Neural cell (in vitro differentiated cells): ENCODE measurements around the gene THOP1. TPM values are rescaled to one million over a fixed set of nuclear protein-coding genes. Genes with fewer than 3 reads are reported as not detected.

Experiments
- H2AFZ ChIP-seq: fragments of 200-600, 300-800 bp; sonication (generic), shearing (Covaris generic); 2 replicates; pipeline ENCODE4 v1.6.0; 2014; ENCODE audit warnings: low read depth, mild to moderate bottlenecking, antibody characterized with exemption, low read length, moderate library complexity
- H3F3A ChIP-seq: fragments of 200-600 bp; shearing (Covaris generic); 2 replicates; pipeline ENCODE4 v1.6.1; 2016; ENCODE audit warnings: mild to moderate bottlenecking, moderate library complexity, mixed read lengths, antibody characterized with exemption, low read length; ENCODE audit not compliant: insufficient read depth, poor library complexity, severe bottlenecking
- H3K27ac ChIP-seq: fragments of 200-600, 300-800 bp; sonication (generic), shearing (Covaris generic); 2 replicates; pipeline ENCODE4 v1.5.1; 2014; ENCODE audit warnings: mild to moderate bottlenecking, low read length, moderate library complexity
- H3K27me3 ChIP-seq: fragments of 300-800, 200-600 bp; sonication (generic), shearing (Covaris generic); 2 replicates; pipeline ENCODE4 v1.6.0; 2014; ENCODE audit warnings: mild to moderate bottlenecking, low read depth, low read length, moderate library complexity; ENCODE audit not compliant: insufficient read depth
- H3K36me3 ChIP-seq: fragments of 300-800, 200-600 bp; sonication (generic), shearing (Covaris generic); 2 replicates; pipeline ENCODE4 v1.5.1; 2014; ENCODE audit warnings: mild to moderate bottlenecking, antibody characterized with exemption, low read length, moderate library complexity; ENCODE audit not compliant: insufficient read depth
- H3K4me2 ChIP-seq: fragments of 300-800, 200-600 bp; sonication (generic), shearing (Covaris generic); 2 replicates; pipeline ENCODE4 v1.6.0; 2014; ENCODE audit warnings: mild to moderate bottlenecking, low read length
- H3K4me3 ChIP-seq: fragments of 300-800, 200-600 bp; sonication (generic), shearing (Covaris generic); 2 replicates; pipeline ENCODE4 v1.5.1; 2014; ENCODE audit warnings: mild to moderate bottlenecking, low read length, moderate library complexity
- H3K79me2 ChIP-seq: fragments of 200-600 bp; shearing (Covaris generic); replicated peaks from 2 replicates; pipeline ENCODE4 v1.6.0; 2014; ENCODE audit warnings: mild to moderate bottlenecking, low read length, moderate library complexity; ENCODE audit not compliant: insufficient read depth
- H3K9ac ChIP-seq: fragments of 300-800, 200-600 bp; sonication (generic), shearing (Covaris generic); 2 replicates; pipeline ENCODE4 v1.6.1; 2016; ENCODE audit warnings: mild to moderate bottlenecking, low read length, mixed read lengths
- H3K9me2 ChIP-seq: fragments of 200-600 bp; shearing (Covaris generic); 2 replicates; pipeline ENCODE4 v1.6.1; 2016; ENCODE audit warnings: mild to moderate bottlenecking, low read length, mixed read lengths; ENCODE audit not compliant: insufficient read depth
- H3K9me3 ChIP-seq: fragments of 200-600, 300-800 bp; sonication (generic), shearing (Covaris generic); 2 replicates; pipeline ENCODE4 v1.6.1; 2016; ENCODE audit warnings: mild to moderate bottlenecking, mixed run types, low read length, moderate library complexity, mixed read lengths
- H4K20me1 ChIP-seq: fragments of 200-600 bp; shearing (Covaris generic); 2 replicates; pipeline ENCODE4 v1.6.1; 2016; ENCODE audit warnings: mild to moderate bottlenecking, mixed run types; ENCODE audit not compliant: insufficient read depth
- EP300 ChIP-seq: fragments of 450-650 bp; conservative IDR thresholded peaks from 2 replicates; pipeline ENCODE4 v1.6.1; 2014; ENCODE audit warnings: antibody characterized with exemption, mild to moderate bottlenecking, moderate library complexity; ENCODE audit not compliant: poor library complexity, severe bottlenecking
- EZH2 ChIP-seq: fragments of 200-600, 300-800 bp; shearing (Covaris generic), sonication (generic); IDR thresholded peaks from 2 replicates; pipeline ENCODE4 v1.6.1; 2014; ENCODE audit warnings: antibody characterized with exemption, low read length, borderline replicate concordance, mild to moderate bottlenecking; ENCODE audit not compliant: insufficient read depth, poor library complexity, severe bottlenecking
- RAD21 ChIP-seq: fragments of 450-650 bp; conservative IDR thresholded peaks from 2 replicates; pipeline ENCODE4 v1.6.1; 2014; ENCODE audit warnings: antibody characterized with exemption, mild to moderate bottlenecking, moderate library complexity
- TAF1 ChIP-seq: IDR thresholded peaks from 2 replicates; pipeline ENCODE4 v1.6.1; 2012; ENCODE audit warnings: low read depth
- polyA plus RNA-seq: library from polyadenylated mRNA; depleted of rRNA; stranded (reverse); fragments of >200 nt; gene quantifications from 2 replicates; pipeline ENCODE4 v1.2.3, GENCODE V29; 2014
- TF ChIP-seq, protein P1 (sequence below): fragments of 450-650 bp; IDR thresholded peaks from 2 replicates; pipeline ENCODE4 v1.5.1; 2014; ENCODE audit warnings: antibody characterized with exemption, mild to moderate bottlenecking, moderate library complexity; ENCODE audit not compliant: poor library complexity, severe bottlenecking

THOP1 gene
- polyA plus RNA-seq, 1 donor from 2014 or later = 113 TPM

DNA sequence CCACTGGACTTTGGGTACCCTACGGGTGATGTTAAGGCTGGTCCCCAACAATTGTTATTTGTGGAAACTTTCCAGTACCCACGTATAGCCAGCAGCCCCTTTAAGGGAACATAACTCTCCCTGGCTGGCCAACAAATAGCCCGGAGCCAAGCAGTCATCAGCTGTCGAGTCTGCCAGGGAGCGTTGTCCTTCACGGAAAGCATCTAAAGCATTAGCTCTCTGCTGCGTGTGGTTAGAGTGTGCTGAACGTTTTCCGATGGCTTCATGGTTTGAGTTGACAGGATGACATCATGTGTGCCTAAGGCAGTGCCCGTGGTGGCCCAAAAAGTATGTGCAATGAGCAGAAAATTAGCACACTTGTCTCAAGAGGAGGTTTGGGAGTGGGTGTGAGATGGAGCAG, 78.5 kb downstream of the THOP1 start:
- no peak overlapping the region for H3K4me2 ChIP-seq
- H3K79me2 ChIP-seq = no peaks in the 10 kb centered on the region
- no peak overlapping the region for H3K4me3 ChIP-seq
- H3K9ac ChIP-seq = no peak overlapping the region
- H4K20me1 ChIP-seq = no peaks in the 10 kb centered on the region
- H3K27ac ChIP-seq = no peak overlapping the region
- H2AFZ ChIP-seq = no peak overlapping the region
- H3K36me3 ChIP-seq = no peaks in the 10 kb centered on the region
- H3K9me2 ChIP-seq = no peaks in the 10 kb centered on the region
- H3K27me3 ChIP-seq = no peaks in the 10 kb centered on the region
- no peaks in the 10 kb centered on the region for H3K9me3 ChIP-seq
- TF ChIP-seq EZH2 (no peak), TAF1 (no peak), RAD21 (no peak), EP300 (no peak)
- TF ChIP-seq, protein P1, sequence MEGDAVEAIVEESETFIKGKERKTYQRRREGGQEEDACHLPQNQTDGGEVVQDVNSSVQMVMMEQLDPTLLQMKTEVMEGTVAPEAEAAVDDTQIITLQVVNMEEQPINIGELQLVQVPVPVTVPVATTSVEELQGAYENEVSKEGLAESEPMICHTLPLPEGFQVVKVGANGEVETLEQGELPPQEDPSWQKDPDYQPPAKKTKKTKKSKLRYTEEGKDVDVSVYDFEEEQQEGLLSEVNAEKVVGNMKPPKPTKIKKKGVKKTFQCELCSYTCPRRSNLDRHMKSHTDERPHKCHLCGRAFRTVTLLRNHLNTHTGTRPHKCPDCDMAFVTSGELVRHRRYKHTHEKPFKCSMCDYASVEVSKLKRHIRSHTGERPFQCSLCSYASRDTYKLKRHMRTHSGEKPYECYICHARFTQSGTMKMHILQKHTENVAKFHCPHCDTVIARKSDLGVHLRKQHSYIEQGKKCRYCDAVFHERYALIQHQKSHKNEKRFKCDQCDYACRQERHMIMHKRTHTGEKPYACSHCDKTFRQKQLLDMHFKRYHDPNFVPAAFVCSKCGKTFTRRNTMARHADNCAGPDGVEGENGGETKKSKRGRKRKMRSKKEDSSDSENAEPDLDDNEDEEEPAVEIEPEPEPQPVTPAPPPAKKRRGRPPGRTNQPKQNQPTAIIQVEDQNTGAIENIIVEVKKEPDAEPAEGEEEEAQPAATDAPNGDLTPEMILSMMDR = no peak
- H3F3A ChIP-seq = no peaks in the 10 kb centered on the region

Other genes with a start within 250 kb of the THOP1 start
- gene GNG7, start 82.8 kb upstream of the THOP1 start, polyA plus RNA-seq = 3.0 and 3.6 TPM in 2 replicates
- gene DIRAS1, start 64.1 kb upstream of the THOP1 start, polyA plus RNA-seq = 39.8 and 59.1 TPM in 2 replicates
- gene SLC39A3, start 45.5 kb upstream of the THOP1 start, polyA plus RNA-seq = 56.4 and 72.8 TPM in 2 replicates
- gene SGTA, start 2.2 kb upstream of the THOP1 start, polyA plus RNA-seq = 80.6 and 93.4 TPM in 2 replicates
- 22.5 and 24.0 TPM in 2 replicates for gene ZNF554, start 34.4 kb downstream of the THOP1 start, polyA plus RNA-seq
- gene ZNF555, start 56.0 kb downstream of the THOP1 start, polyA plus RNA-seq = 6.5 and 8.6 TPM in 2 replicates
- gene ZNF556, start 81.8 kb downstream of the THOP1 start, polyA plus RNA-seq = 0.14 and 0.28 TPM in 2 replicates
- 3.0 and 5.8 TPM in 2 replicates for gene ZNF57, start 115.4 kb downstream of the THOP1 start, polyA plus RNA-seq
- gene ZNF77, start 159.5 kb downstream of the THOP1 start, polyA plus RNA-seq = 10.2 and 13.0 TPM in 2 replicates
- gene TLE6, start 192.1 kb downstream of the THOP1 start, polyA plus RNA-seq = 4.0 and 5.7 TPM in 2 replicates
- 7.0 and 9.6 TPM in 2 replicates for gene TLE2, start 243.8 kb downstream of the THOP1 start, polyA plus RNA-seq